Kidney epithelial cell (primary cell): ENCODE measurements around the gene SEMA4G. TPM values are rescaled to one million over a fixed set of nuclear protein-coding genes. Genes with fewer than 3 reads are reported as not detected.

ENCODE experiments used
- DNase-seq: peaks from one replicate; pipeline ENCODE4 v3.0.0-alpha.2; 2010; ENCODE audit warnings: low read depth
- H3K27me3 ChIP-seq: 2 replicates; pipeline ENCODE4 v1.6.0; 2011; ENCODE audit warnings: low read length; ENCODE audit not compliant: control insufficient read depth, insufficient read depth
- H3K36me3 ChIP-seq: 2 replicates; pipeline ENCODE4 v1.5.1; 2011; ENCODE audit warnings: low read length; ENCODE audit not compliant: control insufficient read depth, insufficient read depth
- H3K4me3 ChIP-seq: 2 replicates; pipeline ENCODE4 v1.5.1; 2011; ENCODE audit warnings: low read depth, mild to moderate bottlenecking, control low read depth, low read length
- CTCF ChIP-seq: IDR thresholded peaks from 2 replicates; pipeline ENCODE4 v1.5.1; 2011; ENCODE audit warnings: mild to moderate bottlenecking, moderate library complexity, low read length, control low read depth, inconsistent platforms; ENCODE audit not compliant: insufficient read depth, poor library complexity, severe bottlenecking
- total RNA-seq: library from RNA; depleted of rRNA; stranded (reverse); fragments of >200 nt; gene quantifications from 2 replicates; pipeline ENCODE4 v1.2.3, GENCODE V29; 2015

Gene SEMA4G
- total RNA-seq, 1 donor from 2014 or later, result 7.2 TPM

GRCh38 chr10:100996678-100997359 is 27.5 kb downstream of the SEMA4G start:
- no peak for TF ChIP-seq CTCF
- Histone ChIP-seq H3K27me3 (no peaks in the 10 kb centered on the region), H3K4me3 (peak overlapping the region; percentile 90), H3K36me3 (no peaks in the 10 kb centered on the region)
- no peak for DNase-seq

GRCh38 chr10:100997360-100998182 is 28.3 kb downstream of the SEMA4G start:
- DNase-seq, result no peak
- peak; percentile 95 for TF ChIP-seq CTCF

GRCh38 chr10:100998183-100998990 is 29.1 kb downstream of the SEMA4G start:
- no peak for TF ChIP-seq CTCF
- Histone ChIP-seq H3K36me3 (peaks cover 2% of the 10 kb centered on the region), H3K27me3 (no peaks in the 10 kb centered on the region), H3K4me3 (peak overlapping the region; percentile 90)
- no peak for DNase-seq

More at GRCh38 chr10:100997360-100998182, 28.3 kb downstream of the SEMA4G start:
- peak overlapping the region; percentile 90 for H3K4me3 ChIP-seq
- no peaks in the 10 kb centered on the region for H3K27me3 ChIP-seq
- no peaks in the 10 kb centered on the region for H3K36me3 ChIP-seq

GRCh38 chr10:100998991-100999741 is 29.9 kb downstream of the SEMA4G start:
- H3K36me3 ChIP-seq, result peaks cover 2% of the 10 kb centered on the region
- no peaks in the 10 kb centered on the region for H3K27me3 ChIP-seq
- peak; percentile 54 for TF ChIP-seq CTCF
- no peak for DNase-seq
- peak overlapping the region; percentile 90 for H3K4me3 ChIP-seq

GRCh38 chr10:100999742-101000126 is 30.4 kb downstream of the SEMA4G start, which contains the start of gene LZTS2:
TSS of gene LZTS2 (plus strand) at chr10:100999808. CDS start at chr10:101002539, 2,731 bp downstream.
- H3K36me3 ChIP-seq, result peaks cover 2% of the 10 kb centered on the region
- TF ChIP-seq CTCF, result no peak
- no peak for DNase-seq
- no peaks in the 10 kb centered on the region for H3K27me3 ChIP-seq
- peak within 1 kb of the TSS; percentile 90 for H3K4me3 ChIP-seq
